CD8-positive, alpha-beta memory T cell (primary cell): ENCODE results near the gene KRTAP5-1. TPM values are rescaled to one million over a fixed set of nuclear protein-coding genes. Genes with fewer than 3 reads are reported as not detected.

Source experiments
- CTCF ChIA-PET: fragments of 350-600 bp; sonication (Branson Sonifier 250); formaldehyde crosslinking; loops from one replicate; lab custom pipeline; 2021; ENCODE audit warnings: antibody characterized with exemption; lab: Charles Lee
- POLR2A ChIA-PET: fragments of 350-600 bp; sonication (Branson Sonifier 250); formaldehyde crosslinking; loops from one replicate; lab custom pipeline; 2021; ENCODE audit warnings: antibody characterized with exemption; lab: Charles Lee
- DNase-seq, 5 donors: peaks; one replicate each; pipeline versions ENCODE4 v3.0.0 to v3.0.0-alpha.2; 2020 to 2022; ENCODE audit warnings: mixed read lengths in 1 of 5
- H3K27ac ChIP-seq: one replicate; pipeline ENCODE4 v1.7.0; 2013; ENCODE audit warnings: low read depth, mild to moderate bottlenecking, low read length, moderate library complexity
- H3K27me3 ChIP-seq: 2 replicates; pipeline ENCODE4 v1.7.0; 2013; ENCODE audit warnings: low read length, mild to moderate bottlenecking; ENCODE audit not compliant: insufficient read depth, poor library complexity, severe bottlenecking
- H3K36me3 ChIP-seq: 2 replicates; pipeline ENCODE4 v1.7.0; 2013; ENCODE audit warnings: mild to moderate bottlenecking, low read length, moderate library complexity; ENCODE audit not compliant: insufficient read depth
- H3K4me1 ChIP-seq: 2 replicates; pipeline ENCODE4 v1.7.0; 2013; ENCODE audit warnings: mild to moderate bottlenecking, low read length, moderate library complexity; ENCODE audit not compliant: insufficient read depth
- H3K4me3 ChIP-seq: 2 replicates; pipeline ENCODE4 v1.7.0; 2013; ENCODE audit warnings: mild to moderate bottlenecking, low read length
- H3K9me3 ChIP-seq: 2 replicates; pipeline ENCODE4 v1.7.0; 2013; ENCODE audit warnings: mild to moderate bottlenecking, low read length
- H3K27ac Mint-ChIP-seq, 8 donors: one replicate each; pipeline ENCODE4 v1.8.0; 2020 to 2021; ENCODE audit warnings: mixed read lengths in 8 of 8, mild to moderate bottlenecking in 6 of 8, inconsistent platforms in 3 of 8, moderate library complexity in 3 of 8
- H3K27me3 Mint-ChIP-seq, 2 donors: one replicate each; pipeline ENCODE4 v1.8.0; 2020 to 2021; ENCODE audit warnings: mixed read lengths in 2 of 2, mild to moderate bottlenecking in 1 of 2, moderate library complexity in 1 of 2
- H3K36me3 Mint-ChIP-seq, 3 donors: one replicate each; pipeline ENCODE4 v1.8.0; 2020 to 2021; ENCODE audit warnings: mixed read lengths in 3 of 3, inconsistent platforms in 1 of 3, mild to moderate bottlenecking in 1 of 3
- H3K4me1 Mint-ChIP-seq, 3 donors: one replicate each; pipeline ENCODE4 v1.8.0; 2020 to 2021; ENCODE audit warnings: mixed read lengths in 3 of 3, inconsistent platforms in 1 of 3, mild to moderate bottlenecking in 1 of 3
- H3K4me3 Mint-ChIP-seq, 7 donors: one replicate each; pipeline ENCODE4 v1.8.0; 2020 to 2021; ENCODE audit warnings: mixed read lengths in 7 of 7, mild to moderate bottlenecking in 6 of 7, moderate library complexity in 4 of 7, inconsistent platforms in 2 of 7
- H3K9me3 Mint-ChIP-seq, 5 donors: one replicate each; pipeline ENCODE4 v1.8.0; 2020 to 2022; ENCODE audit warnings: mixed read lengths in 5 of 5, mild to moderate bottlenecking in 3 of 5, moderate library complexity in 2 of 5, inconsistent platforms in 1 of 5
- polyA plus RNA-seq: library from polyadenylated mRNA; unstranded; fragments of 300-500 nt; fragmentation: Illumina TruSeq; gene quantifications from one replicate; pipeline ENCODE4 v1.2.3, GENCODE V29; 2021
- total RNA-seq, 2 experiments: library from RNA; stranded (reverse); gene quantifications; one replicate each; pipeline ENCODE4 v1.2.3, GENCODE V29; 2021

The KRTAP5-1 gene
- total and polyA plus RNA-seq, 3 experiments from 2014 or later, result not detected

- H3K4me1 Mint-ChIP-seq, result peaks cover 19 to 45% (median 24%) of the 10 kb centered on the region in 3 donors
- no peaks in the 10 kb centered on the region for H3K9me3 Mint-ChIP-seq
- Histone ChIP-seq H3K4me1 (peaks cover 35% of the 10 kb centered on the region), H3K4me3 (no peak overlapping the region), H3K9me3 (no peaks in the 10 kb centered on the region), H3K27ac (peak overlapping the region; percentile 16), H3K27me3 (peaks cover 4% of the 10 kb centered on the region), H3K36me3 (no peaks in the 10 kb centered on the region)
- ChIA-PET CTCF (interaction anchor here (1.3 to 13.9 kb wide), 2 partner anchors 25 to 122 kb away, joined by 5 to 152 read pairs; no protein-coding TSS in a partner anchor), POLR2A (interaction anchor here (0.7 kb wide), 1 partner anchor 661 kb away, joined by 3 read pairs; the partner anchor contains the start of gene CHID1)
- H3K27ac Mint-ChIP-seq, result no peak overlapping the region
- no peak overlapping the region for H3K4me3 Mint-ChIP-seq
- no peak for DNase-seq
- no peaks in the 10 kb centered on the region for H3K27me3 Mint-ChIP-seq
- H3K36me3 Mint-ChIP-seq, result peaks cover 0 to 3% (median 0%) of the 10 kb centered on the region in 3 donors
Measured at GRCh38 chr11:1571760-1572196, 13.3 kb downstream of the KRTAP5-1 start.

GRCh38 chr11:1570896-1571759 lies 14.0 kb downstream of the KRTAP5-1 start:
- no peaks in the 10 kb centered on the region for H3K27me3 Mint-ChIP-seq
- H3K36me3 Mint-ChIP-seq, result peaks cover 0 to 4% (median 0%) of the 10 kb centered on the region in 3 donors
- H3K27ac Mint-ChIP-seq, result peak overlapping the region; percentile 60 to 91 (median 80)
- peak overlapping the region; percentile 64 to 93 (median 73) for H3K4me3 Mint-ChIP-seq
- H3K9me3 ChIP-seq, result no peaks in the 10 kb centered on the region
- H3K36me3 ChIP-seq, result no peaks in the 10 kb centered on the region
- H3K27me3 ChIP-seq, result peaks cover 4% of the 10 kb centered on the region
- CTCF ChIA-PET, result interaction anchor here (1.3 to 13.9 kb wide), 2 partner anchors 24 to 123 kb away, joined by 5 to 152 read pairs; no protein-coding TSS in a partner anchor
- peaks cover 35% of the 10 kb centered on the region for H3K4me1 ChIP-seq
- H3K27ac ChIP-seq, result peak overlapping the region; percentile 16
- peak in 2 of 5 donors; percentile 52 to 71 for DNase-seq
- H3K4me3 ChIP-seq, result peak overlapping the region; percentile 64
- no peaks in the 10 kb centered on the region for H3K9me3 Mint-ChIP-seq
- peaks cover 19 to 45% (median 24%) of the 10 kb centered on the region in 3 donors for H3K4me1 Mint-ChIP-seq
- POLR2A ChIA-PET, result no interaction called here

- DNase-seq, result no peak
- peaks cover 0 to 4% (median 0%) of the 10 kb centered on the region in 3 donors for H3K36me3 Mint-ChIP-seq
- no peaks in the 10 kb centered on the region for H3K9me3 Mint-ChIP-seq
- H3K4me1 Mint-ChIP-seq, result peaks cover 19 to 45% (median 24%) of the 10 kb centered on the region in 3 donors
- H3K27me3 Mint-ChIP-seq, result no peaks in the 10 kb centered on the region
- H3K27ac Mint-ChIP-seq, result peak overlapping the region; percentile 50 to 91 (median 80)
- Histone ChIP-seq H3K27ac (no peak overlapping the region), H3K36me3 (no peaks in the 10 kb centered on the region), H3K27me3 (peaks cover 4% of the 10 kb centered on the region), H3K4me3 (peak overlapping the region; percentile 22), H3K9me3 (no peaks in the 10 kb centered on the region), H3K4me1 (peaks cover 35% of the 10 kb centered on the region)
- POLR2A ChIA-PET, result no interaction called here
- CTCF ChIA-PET, result interaction anchor here (1.3 to 13.9 kb wide), 2 partner anchors 24 to 124 kb away, joined by 5 to 152 read pairs; no protein-coding TSS in a partner anchor
- peak overlapping the region; percentile 64 to 93 (median 73) for H3K4me3 Mint-ChIP-seq
Measured at GRCh38 chr11:1570531-1570895, 14.6 kb downstream of the KRTAP5-1 start.

GRCh38 chr11:1570001-1570453 lies 15.1 kb downstream of the KRTAP5-1 start:
- Histone ChIP-seq H3K27me3 (peaks cover 3% of the 10 kb centered on the region), H3K27ac (no peak overlapping the region), H3K36me3 (no peaks in the 10 kb centered on the region), H3K4me1 (peaks cover 35% of the 10 kb centered on the region), H3K9me3 (no peaks in the 10 kb centered on the region), H3K4me3 (no peak overlapping the region)
- no peak for DNase-seq
- Mint-ChIP-seq H3K4me1 (peaks cover 19 to 44% (median 23%) of the 10 kb centered on the region in 3 donors), H3K9me3 (peaks cover 0 to 1% (median 0%) of the 10 kb centered on the region in 5 donors), H3K27ac (peak overlapping the region; percentile 26 to 97 (median 79)), H3K27me3 (no peaks in the 10 kb centered on the region), H3K36me3 (peaks cover 0 to 7% (median 0%) of the 10 kb centered on the region in 3 donors), H3K4me3 (peak overlapping the region; percentile 64 to 93 (median 73))
- POLR2A ChIA-PET, result no interaction called here
- CTCF ChIA-PET, result interaction anchor here (13.9 kb wide), 1 partner anchor 23 kb away, joined by 152 read pairs; no protein-coding TSS in a partner anchor

GRCh38 chr11:1569251-1569780 lies 15.8 kb downstream of the KRTAP5-1 start:
- Histone ChIP-seq H3K9me3 (no peaks in the 10 kb centered on the region), H3K27ac (no peak overlapping the region), H3K4me3 (no peak overlapping the region), H3K4me1 (peaks cover 35% of the 10 kb centered on the region), H3K36me3 (no peaks in the 10 kb centered on the region), H3K27me3 (no peaks in the 10 kb centered on the region)
- H3K4me1 Mint-ChIP-seq, result peaks cover 19 to 41% (median 21%) of the 10 kb centered on the region in 3 donors
- H3K36me3 Mint-ChIP-seq, result peaks cover 0 to 8% (median 0%) of the 10 kb centered on the region in 3 donors
- H3K9me3 Mint-ChIP-seq, result peaks cover 0 to 2% (median 0%) of the 10 kb centered on the region in 5 donors
- ChIA-PET POLR2A (no interaction called here), CTCF (interaction anchor here (13.9 kb wide), 1 partner anchor 23 kb away, joined by 152 read pairs; no protein-coding TSS in a partner anchor)
- peak in 1 of 5 donors; percentile 10 for DNase-seq
- peak overlapping the region; percentile 58 to 98 (median 88) for H3K27ac Mint-ChIP-seq
- no peaks in the 10 kb centered on the region for H3K27me3 Mint-ChIP-seq
- peak overlapping the region; percentile 46 to 87 (median 63) for H3K4me3 Mint-ChIP-seq

GRCh38 chr11:1568441-1568911 lies 16.6 kb downstream of the KRTAP5-1 start:
- POLR2A ChIA-PET, result no interaction called here
- DNase-seq, result peak; percentile 34 to 90 (median 77)
- CTCF ChIA-PET, result interaction anchor here (13.9 kb wide), 1 partner anchor 22 kb away, joined by 152 read pairs; no protein-coding TSS in a partner anchor
- no peaks in the 10 kb centered on the region for H3K27me3 ChIP-seq
- H3K4me3 ChIP-seq, result no peak overlapping the region
- Mint-ChIP-seq H3K9me3 (peaks cover 0 to 2% (median 0%) of the 10 kb centered on the region in 5 donors), H3K4me3 (peak overlapping the region; percentile 23 to 88 (median 59)), H3K4me1 (peaks cover 19 to 35% (median 20%) of the 10 kb centered on the region in 3 donors), H3K27me3 (no peaks in the 10 kb centered on the region), H3K36me3 (peaks cover 0 to 11% (median 0%) of the 10 kb centered on the region in 3 donors), H3K27ac (peak overlapping the region; percentile 59 to 97 (median 86))
- H3K27ac ChIP-seq, result no peak overlapping the region
- peaks cover 28% of the 10 kb centered on the region for H3K4me1 ChIP-seq
- H3K36me3 ChIP-seq, result no peaks in the 10 kb centered on the region
- H3K9me3 ChIP-seq, result no peaks in the 10 kb centered on the region

GRCh38 chr11:1567721-1568100 lies 17.4 kb downstream of the KRTAP5-1 start:
- H3K27me3 Mint-ChIP-seq, result no peaks in the 10 kb centered on the region
- H3K27ac ChIP-seq, result no peak overlapping the region

More at GRCh38 chr11:1567721-1568100, 17.4 kb downstream of the KRTAP5-1 start:
- Mint-ChIP-seq H3K27ac (peak overlapping the region in 4 of 8 donors; percentile 59 to 97 (median 86)), H3K4me3 (peak overlapping the region in 1 of 7 donors; percentile 87), H3K4me1 (peaks cover 19 to 32% (median 19%) of the 10 kb centered on the region in 3 donors), H3K36me3 (peaks cover 0 to 13% (median 0%) of the 10 kb centered on the region in 3 donors), H3K9me3 (peaks cover 0 to 2% (median 0%) of the 10 kb centered on the region in 5 donors)
- H3K4me1 ChIP-seq, result peaks cover 27% of the 10 kb centered on the region
- H3K36me3 ChIP-seq, result no peaks in the 10 kb centered on the region
- no peaks in the 10 kb centered on the region for H3K9me3 ChIP-seq
- no peak for DNase-seq
- H3K4me3 ChIP-seq, result no peak overlapping the region
- ChIA-PET CTCF (interaction anchor here (13.9 kb wide), 1 partner anchor 21 kb away, joined by 152 read pairs; no protein-coding TSS in a partner anchor), POLR2A (no interaction called here)
- H3K27me3 ChIP-seq, result no peaks in the 10 kb centered on the region
